ENCODE data around the gene CASP14. TPM values are rescaled to one million over a fixed set of nuclear protein-coding genes. Genes with fewer than 3 reads are reported as not detected.

The CASP14 gene
- total RNA-seq, 1 experiment from 2014 or later, result not detected

DNA sequence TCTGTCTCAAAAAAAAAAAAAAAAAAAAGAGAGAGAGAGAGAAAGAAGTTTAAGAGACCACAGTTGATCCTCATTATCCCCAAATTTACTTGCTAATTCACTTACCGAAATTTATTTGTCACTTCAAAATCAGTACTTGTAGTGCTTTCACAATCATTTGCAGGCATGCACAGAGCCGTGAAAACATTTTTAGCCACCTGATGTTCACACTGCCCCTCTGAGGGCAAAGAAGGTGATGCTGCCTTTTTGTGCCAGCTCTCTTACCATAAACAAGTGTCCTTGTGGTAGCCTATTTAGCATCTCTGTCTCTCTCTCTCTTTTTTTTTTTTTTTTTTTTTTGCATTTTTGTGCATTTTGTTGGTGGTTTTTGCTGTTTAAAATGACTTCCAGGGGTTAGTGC is 24.1 kb upstream of the CASP14 start:
- CTCF ChIA-PET, result interaction anchor here (0.6 to 1.5 kb wide), 7 partner anchors 10 to 1884 kb away, joined by 3 to 6 read pairs (median 3); no protein-coding TSS in a partner anchor
- DNase-seq (ENCODE audit: unreplicated experiment), result peak; percentile 28
- intact Hi-C loops (cut with micrococcal nuclease), result loop anchor here (5.0 kb wide), 1 partner anchor 453 kb away; the partner anchor contains the start of gene NDUFB7
- no peak overlapping the region for H3K27ac Mint-ChIP-seq (ENCODE audit: low read depth, unreplicated experiment)
- no peaks in the 10 kb centered on the region for H3K27me3 Mint-ChIP-seq (ENCODE audit: insufficient read depth, unreplicated experiment)
- H3K9me3 Mint-ChIP-seq (ENCODE audit: unreplicated experiment), result no peaks in the 10 kb centered on the region
- no TSS peak for BruUV-seq (replicated peaks)
- no peak overlapping the region for H3K4me3 Mint-ChIP-seq (ENCODE audit: unreplicated experiment)
- POLR2A ChIA-PET, result interaction anchor here (0.6 to 1.6 kb wide), 2 partner anchors 13 to 135 kb away, joined by 3 to 6 read pairs; no protein-coding TSS in a partner anchor
- no peaks in the 10 kb centered on the region for H3K4me1 Mint-ChIP-seq (ENCODE audit: insufficient read depth, unreplicated experiment)
- TF ChIP-seq, protein P1, sequence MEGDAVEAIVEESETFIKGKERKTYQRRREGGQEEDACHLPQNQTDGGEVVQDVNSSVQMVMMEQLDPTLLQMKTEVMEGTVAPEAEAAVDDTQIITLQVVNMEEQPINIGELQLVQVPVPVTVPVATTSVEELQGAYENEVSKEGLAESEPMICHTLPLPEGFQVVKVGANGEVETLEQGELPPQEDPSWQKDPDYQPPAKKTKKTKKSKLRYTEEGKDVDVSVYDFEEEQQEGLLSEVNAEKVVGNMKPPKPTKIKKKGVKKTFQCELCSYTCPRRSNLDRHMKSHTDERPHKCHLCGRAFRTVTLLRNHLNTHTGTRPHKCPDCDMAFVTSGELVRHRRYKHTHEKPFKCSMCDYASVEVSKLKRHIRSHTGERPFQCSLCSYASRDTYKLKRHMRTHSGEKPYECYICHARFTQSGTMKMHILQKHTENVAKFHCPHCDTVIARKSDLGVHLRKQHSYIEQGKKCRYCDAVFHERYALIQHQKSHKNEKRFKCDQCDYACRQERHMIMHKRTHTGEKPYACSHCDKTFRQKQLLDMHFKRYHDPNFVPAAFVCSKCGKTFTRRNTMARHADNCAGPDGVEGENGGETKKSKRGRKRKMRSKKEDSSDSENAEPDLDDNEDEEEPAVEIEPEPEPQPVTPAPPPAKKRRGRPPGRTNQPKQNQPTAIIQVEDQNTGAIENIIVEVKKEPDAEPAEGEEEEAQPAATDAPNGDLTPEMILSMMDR (IDR thresholded peaks at IDR 0.05; ENCODE audit: unreplicated experiment), result peak; percentile 8
- H3K36me3 Mint-ChIP-seq (ENCODE audit: insufficient read depth, unreplicated experiment), result no peaks in the 10 kb centered on the region

DNA sequence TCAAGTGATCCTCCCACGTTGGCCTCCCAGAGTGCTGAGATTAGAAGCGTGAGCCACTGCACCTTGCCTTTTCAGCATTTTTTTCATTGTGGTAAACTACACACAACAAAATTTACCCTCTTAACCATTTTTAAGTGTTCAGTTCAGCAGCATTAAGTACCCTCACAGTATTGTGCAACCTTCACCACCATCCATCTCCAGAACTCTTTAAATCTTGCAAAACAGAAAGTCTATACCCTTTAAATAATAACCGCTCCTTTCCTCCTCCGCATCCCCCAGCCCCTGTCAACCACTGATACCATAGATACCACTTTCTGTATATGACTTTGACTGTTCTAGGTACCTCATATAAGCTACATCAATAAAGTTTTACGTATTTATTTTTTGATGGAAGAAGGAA is 20.8 kb upstream of the CASP14 start:
- TF ChIP-seq, protein P1 (IDR thresholded peaks at IDR 0.05; ENCODE audit: unreplicated experiment), result no peak
- DNase-seq (ENCODE audit: unreplicated experiment), result no peak
- intact Hi-C loops (cut with micrococcal nuclease), result loop anchor here (5.0 kb wide), 1 partner anchor 456 kb away; the partner anchor contains the start of gene NDUFB7
- no peaks in the 10 kb centered on the region for H3K4me1 Mint-ChIP-seq (ENCODE audit: insufficient read depth, unreplicated experiment)
- POLR2A ChIA-PET, result no interaction called here
- CTCF ChIA-PET, result interaction anchor here (0.6 to 1.1 kb wide), 2 partner anchors 12 to 252 kb away, joined by 4 read pairs; no protein-coding TSS in a partner anchor
- BruUV-seq (replicated peaks), result no TSS peak
- no peak overlapping the region for H3K27ac Mint-ChIP-seq (ENCODE audit: low read depth, unreplicated experiment)
- H3K36me3 Mint-ChIP-seq (ENCODE audit: insufficient read depth, unreplicated experiment), result no peaks in the 10 kb centered on the region
- no peaks in the 10 kb centered on the region for H3K27me3 Mint-ChIP-seq (ENCODE audit: insufficient read depth, unreplicated experiment)
- no peak overlapping the region for H3K4me3 Mint-ChIP-seq (ENCODE audit: unreplicated experiment)
- no peaks in the 10 kb centered on the region for H3K9me3 Mint-ChIP-seq (ENCODE audit: unreplicated experiment)

DNA sequence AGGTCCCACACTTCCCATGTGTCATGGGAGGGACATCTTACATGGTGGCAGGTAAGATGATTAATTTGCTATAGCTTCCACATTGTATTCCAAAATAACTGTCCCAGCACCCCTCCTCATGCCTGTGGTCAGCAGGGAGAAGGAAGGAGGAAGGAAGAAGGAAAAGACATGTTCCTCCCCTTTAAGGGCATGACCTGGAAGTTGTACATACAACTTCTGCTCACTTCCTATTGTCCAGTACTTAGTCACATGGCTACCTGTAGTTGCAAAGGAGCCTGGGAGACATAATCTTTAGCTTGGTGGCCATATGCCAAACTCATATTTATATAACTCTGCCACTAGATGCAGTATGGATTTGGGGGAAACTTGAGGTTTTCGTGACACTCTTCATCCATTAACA is 17.6 kb upstream of the CASP14 start:
- Mint-ChIP-seq H3K9me3 (ENCODE audit: unreplicated experiment) (peaks cover 6% of the 10 kb centered on the region), H3K4me1 (ENCODE audit: insufficient read depth, unreplicated experiment) (no peaks in the 10 kb centered on the region), H3K27ac (ENCODE audit: low read depth, unreplicated experiment) (no peak overlapping the region), H3K4me3 (ENCODE audit: unreplicated experiment) (no peak overlapping the region), H3K27me3 (ENCODE audit: insufficient read depth, unreplicated experiment) (no peaks in the 10 kb centered on the region), H3K36me3 (ENCODE audit: insufficient read depth, unreplicated experiment) (no peaks in the 10 kb centered on the region)
- CTCF ChIA-PET, result no interaction called here
- DNase-seq (ENCODE audit: unreplicated experiment), result no peak
- intact Hi-C loops (cut with micrococcal nuclease), result no loop called here
- POLR2A ChIA-PET, result interaction anchor here (0.6 kb wide), 1 partner anchor 201 kb away, joined by 4 read pairs; no protein-coding TSS in a partner anchor
- no TSS peak for BruUV-seq (replicated peaks)
- TF ChIP-seq, protein P1 (IDR thresholded peaks at IDR 0.05; ENCODE audit: unreplicated experiment), result no peak

DNA sequence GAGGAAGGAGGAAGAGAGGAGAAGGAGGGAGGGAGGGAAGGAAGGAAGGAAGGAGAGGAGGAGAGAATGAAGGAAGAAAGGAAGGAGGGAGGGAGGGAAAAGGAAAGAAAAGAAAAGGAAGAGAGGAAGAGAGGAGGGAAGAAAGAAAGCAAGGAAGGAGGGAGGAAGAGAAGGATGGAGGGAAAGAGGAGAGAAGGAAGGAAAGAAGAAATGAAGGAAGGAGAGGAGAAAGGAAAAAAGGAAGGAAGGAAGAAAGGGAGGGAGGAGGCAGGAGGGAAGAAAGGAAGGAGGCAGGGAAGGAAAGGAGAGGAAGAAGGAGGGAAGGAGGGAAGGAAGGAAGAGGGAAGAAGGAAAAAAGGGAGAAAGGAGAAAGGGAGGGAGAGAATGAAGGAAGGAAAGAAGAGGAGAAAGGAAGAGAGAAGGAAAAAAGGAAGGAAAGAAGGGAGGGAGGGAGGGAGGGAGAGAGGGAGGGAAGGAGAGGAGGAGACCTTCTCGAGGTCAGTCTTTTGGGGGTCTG is 13.4 kb upstream of the CASP14 start:
- H3K36me3 Mint-ChIP-seq (ENCODE audit: insufficient read depth, unreplicated experiment), result no peaks in the 10 kb centered on the region
- no peak overlapping the region for H3K27ac Mint-ChIP-seq (ENCODE audit: low read depth, unreplicated experiment)
- TF ChIP-seq, protein P1 (IDR thresholded peaks at IDR 0.05; ENCODE audit: unreplicated experiment), result no peak
- intact Hi-C loops (cut with micrococcal nuclease), result no loop called here
- no peak overlapping the region for H3K4me3 Mint-ChIP-seq (ENCODE audit: unreplicated experiment)
- no peaks in the 10 kb centered on the region for H3K27me3 Mint-ChIP-seq (ENCODE audit: insufficient read depth, unreplicated experiment)
- DNase-seq (ENCODE audit: unreplicated experiment), result no peak
- peaks cover 10% of the 10 kb centered on the region for H3K4me1 Mint-ChIP-seq (ENCODE audit: insufficient read depth, unreplicated experiment)
- H3K9me3 Mint-ChIP-seq (ENCODE audit: unreplicated experiment), result peaks cover 6% of the 10 kb centered on the region
- no TSS peak for BruUV-seq (replicated peaks)
- ChIA-PET CTCF (no interaction called here), POLR2A (no interaction called here)

All from MCF 10A (cell line).